HEK293 (cell line): ENCODE data around the gene DHX32.
A peak's percentile ranks its signal among the peaks of the same experiment; 100 is the strongest.
"Not testable (repeated sequence)": the region's sequence is repeated elsewhere in the genome, so short reads cannot be mapped to it uniquely, and the experiment has no call there.

Source experiments
- CTCF ChIA-PET: fragments of 350-600 bp; formaldehyde crosslinking; extraction: SDS; loops from one replicate; lab custom pipeline; 2021; ENCODE audit warnings: antibody characterized with exemption; lab: Yijun Ruan, JAX
- POLR2A ChIA-PET: fragments of 300-600 bp; formaldehyde crosslinking; extraction: SDS; loops from one replicate; lab custom pipeline; 2020; ENCODE audit warnings: antibody characterized with exemption, inconsistent platforms; lab: Yijun Ruan, JAX
- H3K27ac ChIP-seq: fragments of 200-500 bp; sonication (Bioruptor generic); 2 replicates; pipeline ENCODE4 v1.5.1; 2014; ENCODE audit warnings: low read depth, low read length, control low read depth, inconsistent platforms; ENCODE audit errors: extremely low read depth
- H3K36me3 ChIP-seq, 2 experiments: fragments of 200-500 bp in 1 of 2; sonication (Bioruptor generic) in 1 of 2; 1 replicate in 1 of 2; 2 replicates in 1 of 2; pipeline ENCODE4 v1.5.1; 2014 to 2017; ENCODE audit warnings: inconsistent platforms in 2 of 2, low read length in 2 of 2; ENCODE audit not compliant: control insufficient read depth in 2 of 2, insufficient read depth in 1 of 2
- H3K4me1 ChIP-seq: fragments of 200-500 bp; sonication (Bioruptor generic); 2 replicates; pipeline ENCODE4 v1.5.1; 2014; ENCODE audit warnings: mild to moderate bottlenecking, low read length, inconsistent platforms; ENCODE audit not compliant: control insufficient read depth, insufficient read depth
- H3K4me3 ChIP-seq: 2 replicates; pipeline ENCODE4 v1.5.1; 2011; ENCODE audit warnings: low read depth, mild to moderate bottlenecking, control low read depth, low read length, moderate library complexity
- H3K9me3 ChIP-seq: fragments of 200-500 bp; sonication (Bioruptor generic); 2 replicates; pipeline ENCODE4 v1.5.1; 2014; ENCODE audit warnings: low read depth, low read length, inconsistent platforms; ENCODE audit not compliant: control insufficient read depth, insufficient read depth
- GLIS1 ChIP-seq: fragments of 450-650 bp; formaldehyde crosslinking; IDR thresholded peaks from 2 replicates; pipeline ENCODE4 v1.5.1; 2016; ENCODE audit warnings: missing biosample characterization, missing genetic modification characterization
- GLIS2 ChIP-seq: fragments of 450-650 bp; formaldehyde crosslinking; IDR thresholded peaks from 2 replicates; pipeline ENCODE4 v1.5.1; 2016; ENCODE audit warnings: missing biosample characterization, missing genetic modification characterization
- HOXD13 ChIP-seq: sonication (generic); formaldehyde crosslinking; IDR thresholded peaks from 2 replicates; pipeline ENCODE4 v1.8.0; 2022; ENCODE audit warnings: missing genetic modification reagents, borderline replicate concordance
- OSR2 ChIP-seq: fragments of 450-650 bp; formaldehyde crosslinking; IDR thresholded peaks from 2 replicates; pipeline ENCODE4 v1.5.1; 2016; ENCODE audit warnings: missing biosample characterization, missing genetic modification characterization
- TRIM28 ChIP-seq: IDR thresholded peaks from 2 replicates; pipeline ENCODE4 v1.6.1; 2011; ENCODE audit warnings: low read length, control low read depth, borderline replicate concordance
- ZFHX2 ChIP-seq: fragments of 450-650 bp; formaldehyde crosslinking; conservative IDR thresholded peaks from 2 replicates; pipeline ENCODE4 v1.5.1; 2016; ENCODE audit warnings: missing biosample characterization, missing genetic modification characterization
- ZIC2 ChIP-seq: fragments of 450-650 bp; formaldehyde crosslinking; IDR thresholded peaks from 2 replicates; pipeline ENCODE4 v1.5.1; 2016; ENCODE audit warnings: missing biosample characterization, missing genetic modification characterization
- ZNF155 ChIP-seq: fragments of 450-650 bp; formaldehyde crosslinking; IDR thresholded peaks from 2 replicates; pipeline ENCODE4 v1.5.1; 2016; ENCODE audit warnings: missing biosample characterization, missing genetic modification characterization
- ZNF174 ChIP-seq: fragments of 450-650 bp; formaldehyde crosslinking; IDR thresholded peaks from 2 replicates; pipeline ENCODE4 v1.5.0; 2017; ENCODE audit warnings: missing biosample characterization, mild to moderate bottlenecking, missing genetic modification characterization
- ZNF2 ChIP-seq: fragments of 450-650 bp; formaldehyde crosslinking; IDR thresholded peaks from 2 replicates; pipeline ENCODE4 v1.5.1; 2016; ENCODE audit warnings: missing biosample characterization, missing genetic modification characterization
- ZNF202 ChIP-seq: fragments of 450-650 bp; formaldehyde crosslinking; IDR thresholded peaks from 2 replicates; pipeline ENCODE4 v1.5.1; 2016; ENCODE audit warnings: missing biosample characterization, missing genetic modification characterization, borderline replicate concordance
- ZNF214 ChIP-seq: fragments of 450-650 bp; formaldehyde crosslinking; IDR thresholded peaks from 2 replicates; pipeline ENCODE4 v1.5.1; 2017; ENCODE audit warnings: missing biosample characterization, mild to moderate bottlenecking, missing genetic modification characterization, borderline replicate concordance
- ZNF302 ChIP-seq: fragments of 450-650 bp; formaldehyde crosslinking; IDR thresholded peaks from 2 replicates; pipeline ENCODE4 v1.5.1; 2016; ENCODE audit warnings: missing biosample characterization, missing genetic modification characterization, low read depth
- ZNF335 ChIP-seq: fragments of 450-650 bp; formaldehyde crosslinking; conservative IDR thresholded peaks from 2 replicates; pipeline ENCODE4 v1.5.1; 2016; ENCODE audit warnings: missing biosample characterization, missing genetic modification characterization
- ZNF391 ChIP-seq: fragments of 450-650 bp; formaldehyde crosslinking; IDR thresholded peaks from 2 replicates; pipeline ENCODE4 v1.5.1; 2016; ENCODE audit warnings: low read depth, missing biosample characterization, missing genetic modification characterization, borderline replicate concordance
- ZNF521 ChIP-seq: fragments of 450-650 bp; formaldehyde crosslinking; IDR thresholded peaks from 2 replicates; pipeline ENCODE4 v1.5.1; 2017; ENCODE audit warnings: missing biosample characterization, mild to moderate bottlenecking, missing genetic modification characterization
- ZNF548 ChIP-seq: fragments of 450-650 bp; formaldehyde crosslinking; IDR thresholded peaks from 2 replicates; pipeline ENCODE4 v1.5.1; 2016; ENCODE audit warnings: missing biosample characterization, missing genetic modification characterization
- ZNF585B ChIP-seq: fragments of 450-650 bp; formaldehyde crosslinking; IDR thresholded peaks from 2 replicates; pipeline ENCODE4 v1.5.1; 2016; ENCODE audit warnings: missing biosample characterization, missing genetic modification characterization
- ZNF621 ChIP-seq: fragments of 450-650 bp; formaldehyde crosslinking; IDR thresholded peaks from 2 replicates; pipeline ENCODE4 v1.5.1; 2017; ENCODE audit warnings: missing biosample characterization, missing genetic modification characterization
- ZNF791 ChIP-seq: fragments of 450-650 bp; formaldehyde crosslinking; IDR thresholded peaks from 2 replicates; pipeline ENCODE4 v1.5.1; 2016; ENCODE audit warnings: missing biosample characterization, missing genetic modification characterization
- ZNF792 ChIP-seq: fragments of 450-650 bp; formaldehyde crosslinking; IDR thresholded peaks from 2 replicates; pipeline ENCODE4 v1.5.1; 2016; ENCODE audit warnings: missing biosample characterization, missing genetic modification characterization
- ZNF837 ChIP-seq: fragments of 450-650 bp; formaldehyde crosslinking; IDR thresholded peaks from 2 replicates; pipeline ENCODE4 v1.5.1; 2016; ENCODE audit warnings: missing biosample characterization, missing genetic modification characterization
- ZSCAN18 ChIP-seq: fragments of 450-650 bp; formaldehyde crosslinking; IDR thresholded peaks from 2 replicates; pipeline ENCODE4 v1.5.1; 2016; ENCODE audit warnings: missing biosample characterization, missing genetic modification characterization
- ZSCAN5A ChIP-seq: fragments of 450-650 bp; formaldehyde crosslinking; IDR thresholded peaks from 2 replicates; pipeline ENCODE4 v1.5.1; 2016; ENCODE audit warnings: missing biosample characterization, missing genetic modification characterization
- TF ChIP-seq, protein P1 (sequence below): fragments of 450-650 bp; formaldehyde crosslinking; IDR thresholded peaks from 2 replicates; pipeline ENCODE4 v1.5.1; 2016; ENCODE audit warnings: missing biosample characterization, missing genetic modification characterization

Gene DHX32

DNA sequence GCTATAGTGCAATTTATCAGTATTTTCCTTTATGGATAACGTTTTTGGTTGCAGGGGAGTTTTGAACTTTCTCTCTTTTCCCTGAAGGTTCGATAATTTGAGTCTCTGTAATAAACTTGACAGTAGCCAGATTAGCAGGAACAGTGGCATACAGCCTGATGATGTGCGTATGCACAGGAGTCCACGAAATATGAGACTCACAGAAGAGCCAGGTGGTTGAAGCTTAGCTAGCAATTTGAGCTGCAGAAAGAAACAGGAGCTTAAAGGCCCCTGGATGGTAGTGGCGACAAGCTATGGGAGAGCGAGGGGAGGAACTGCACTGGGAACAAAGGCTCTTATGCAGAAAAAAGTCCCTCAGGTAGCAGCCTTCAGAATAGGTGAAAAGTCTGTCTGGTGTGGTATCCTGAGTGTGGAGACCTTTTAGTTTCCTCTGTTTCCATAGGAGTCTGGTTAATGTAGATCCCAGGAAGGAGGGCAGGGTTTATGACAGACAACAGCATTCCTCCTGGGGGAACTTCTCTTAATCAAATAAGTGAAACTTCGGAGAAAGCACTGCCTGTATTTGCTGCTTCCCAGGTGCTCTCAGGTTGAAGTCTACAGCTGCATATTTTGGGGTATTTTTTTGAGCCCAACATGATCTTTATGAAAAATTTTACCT lies 48.0 kb upstream of the DHX32 start:
- Histone ChIP-seq H3K36me3 (no peaks in the 10 kb centered on the region), H3K27ac (no peak overlapping the region), H3K4me1 (no peaks in the 10 kb centered on the region), H3K9me3 (no peaks in the 10 kb centered on the region), H3K4me3 (no peak overlapping the region)
- TF ChIP-seq ZIC2 (tag by site-specific recombination) (no peak), OSR2 (peak; percentile 64)
- CTCF ChIA-PET: no interaction called here
- POLR2A ChIA-PET: no interaction called here

GRCh38 chr10:125927265-125927664 lies 46.2 kb upstream of the DHX32 start:
- CTCF ChIA-PET, H3K9me3 ChIP-seq, H3K27ac ChIP-seq, H3K36me3 ChIP-seq, H3K4me3 ChIP-seq, H3K4me1 ChIP-seq, POLR2A ChIA-PET: not testable (repeated sequence)

DNA sequence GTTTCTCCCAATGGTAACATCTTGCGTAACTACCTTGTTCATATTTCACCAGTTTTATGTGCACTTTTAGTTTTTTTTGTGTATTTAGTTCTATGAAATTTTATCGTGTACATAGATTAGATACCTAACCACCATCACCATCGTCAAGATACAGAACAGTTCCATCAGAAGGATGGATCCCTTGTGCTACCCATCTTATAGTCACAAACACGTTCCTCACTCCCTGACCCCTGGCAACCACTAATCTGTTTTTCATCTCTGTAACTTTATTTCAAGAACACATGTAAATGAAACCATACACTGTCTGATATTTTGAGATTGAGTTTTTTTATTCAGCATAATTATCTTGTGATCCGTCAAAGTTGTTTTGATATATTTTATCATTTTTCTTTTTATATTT lies 45.2 kb upstream of the DHX32 start:
- Histone ChIP-seq H3K4me1 (no peaks in the 10 kb centered on the region), H3K9me3 (no peaks in the 10 kb centered on the region), H3K4me3 (no peak overlapping the region)
- POLR2A ChIA-PET: no interaction called here
- no peak for TF ChIP-seq ZNF548 (tag by site-specific recombination)
- no peak for TF ChIP-seq ZIC2 (tag by site-specific recombination)
- TF ChIP-seq, protein P1, sequence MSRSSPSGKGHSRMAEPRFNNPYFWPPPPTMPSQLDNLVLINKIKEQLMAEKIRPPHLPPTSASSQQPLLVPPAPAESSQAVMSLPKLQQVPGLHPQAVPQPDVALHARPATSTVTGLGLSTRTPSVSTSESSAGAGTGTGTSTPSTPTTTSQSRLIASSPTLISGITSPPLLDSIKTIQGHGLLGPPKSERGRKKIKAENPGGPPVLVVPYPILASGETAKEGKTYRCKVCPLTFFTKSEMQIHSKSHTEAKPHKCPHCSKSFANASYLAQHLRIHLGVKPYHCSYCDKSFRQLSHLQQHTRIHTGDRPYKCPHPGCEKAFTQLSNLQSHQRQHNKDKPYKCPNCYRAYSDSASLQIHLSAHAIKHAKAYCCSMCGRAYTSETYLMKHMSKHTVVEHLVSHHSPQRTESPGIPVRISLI (tag by site-specific recombination): no peak
- no peak for TF ChIP-seq ZNF391 (tag by site-specific recombination)
- no peak for TF ChIP-seq GLIS2 (tag by site-specific recombination)
- no peak for TF ChIP-seq ZNF202 (tag by site-specific recombination)
- TF ChIP-seq ZNF521: no peak
- TF ChIP-seq ZSCAN18 (tag by site-specific recombination): no peak
- TF ChIP-seq, all 188 proteins: peak for 0
- Histone ChIP-seq H3K36me3 (no peaks in the 10 kb centered on the region), H3K27ac (no peak overlapping the region)
- CTCF ChIA-PET: no interaction called here

DNA sequence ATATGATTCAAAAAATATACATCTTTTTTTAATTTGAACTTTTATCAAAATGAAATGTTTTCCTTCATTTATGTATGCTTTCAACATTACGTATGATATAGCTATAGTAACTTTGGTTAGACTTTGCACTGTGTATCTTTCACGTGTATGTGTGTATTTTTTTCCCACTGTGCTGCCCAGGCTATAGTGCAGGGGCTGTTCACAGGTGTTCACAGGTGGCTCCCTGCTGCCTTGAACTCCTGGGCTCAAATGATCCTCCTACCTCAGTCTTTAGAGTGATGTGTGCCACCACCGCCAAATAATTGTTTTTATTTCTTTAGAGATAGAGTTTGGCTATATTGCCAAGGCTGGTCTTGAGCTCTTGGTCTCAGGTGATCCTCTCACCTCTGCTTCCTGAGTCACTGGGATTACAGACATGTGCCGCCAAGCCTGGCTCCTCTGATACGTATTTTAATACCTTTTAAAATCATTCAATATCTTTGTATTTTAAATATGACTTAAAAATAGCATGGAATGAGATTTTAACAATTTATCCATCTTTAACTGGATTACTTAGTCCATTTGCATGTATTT lies 44.3 kb upstream of the DHX32 start:
- Histone ChIP-seq H3K9me3 (no peaks in the 10 kb centered on the region), H3K27ac (no peak overlapping the region), H3K4me1 (no peaks in the 10 kb centered on the region), H3K4me3 (no peak overlapping the region), H3K36me3 (no peaks in the 10 kb centered on the region)
- CTCF ChIA-PET: interaction anchor here (0.8 kb wide), 1 partner anchor 188 kb away, joined by 3 read pairs; no protein-coding TSS in a partner anchor
- POLR2A ChIA-PET: no interaction called here
- TF ChIP-seq ZNF302 (tag by site-specific recombination) (no peak), ZNF837 (tag by site-specific recombination) (no peak), HOXD13 (CRISPR knock-in tag) (no peak), ZNF335 (tag by site-specific recombination) (no peak), ZNF174 (tag by site-specific recombination) (no peak), ZSCAN5A (tag by site-specific recombination) (no peak), ZNF2 (tag by site-specific recombination) (no peak), ZNF391 (tag by site-specific recombination) (no peak), ZFHX2 (tag by site-specific recombination) (no peak), ZNF214 (tag by site-specific recombination) (no peak), ZNF792 (tag by site-specific recombination) (no peak), GLIS1 (no peak), ZNF585B (tag by site-specific recombination) (no peak), ZNF621 (tag by site-specific recombination) (no peak), TRIM28 (no peak), ZNF155 (no peak), ZNF791 (no peak)
